Measurements from ENCODE around the gene GMDS. TPM values are rescaled to one million over a fixed set of nuclear protein-coding genes. Genes with fewer than 3 reads are reported as not detected.

GMDS gene
- total and polyA plus RNA-seq, 2 experiments from 2014 or later = 30.1 to 36.5 TPM

DNA sequence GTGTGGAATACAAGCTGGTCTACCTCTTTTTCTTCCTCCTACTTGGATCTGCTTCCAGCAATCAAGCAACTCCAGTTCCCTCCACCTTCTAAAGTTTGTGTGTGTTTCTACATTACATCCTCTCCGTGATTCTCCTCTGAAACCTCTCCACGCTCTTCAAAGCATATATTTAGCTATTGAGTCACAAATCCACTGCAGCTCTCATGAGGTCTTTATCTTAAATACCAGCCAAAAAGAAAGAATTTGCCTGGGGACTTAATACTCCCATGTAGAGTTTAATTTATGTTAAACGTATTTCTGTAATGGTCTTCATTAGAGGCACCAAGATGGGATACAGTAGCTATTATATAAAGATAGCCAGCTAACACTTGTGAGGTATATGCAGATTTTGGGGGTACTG lies 557.0 kb downstream of the GMDS start:
- no peak overlapping the region for H3K27ac Mint-ChIP-seq
- Histone ChIP-seq H3K9me2 (ENCODE audit: insufficient read depth) (no peaks in the 10 kb centered on the region), H3K4me2 (no peak overlapping the region), H3K36me3 (ENCODE audit: insufficient read depth) (no peaks in the 10 kb centered on the region), H3K79me2 (replicated peaks; ENCODE audit: insufficient read depth) (no peaks in the 10 kb centered on the region), H3K27ac (ENCODE audit: low read depth) (no peak overlapping the region), H3K4me3 (no peak overlapping the region), H4K20me1 (replicated peaks; ENCODE audit: insufficient read depth) (no peaks in the 10 kb centered on the region), H2AFZ (no peak overlapping the region), H3K27me3 (ENCODE audit: insufficient read depth) (no peaks in the 10 kb centered on the region), H3K4me1 (ENCODE audit: insufficient read depth) (peaks cover 13% of the 10 kb centered on the region; the same call in 1 of the 2 replicates), H3F3A (replicated peaks; ENCODE audit: low read depth) (no peaks in the 10 kb centered on the region)
- no peak for ATAC-seq
- H3K4me3 Mint-ChIP-seq = no peak overlapping the region
- H3K27me3 Mint-ChIP-seq (ENCODE audit: insufficient read depth, low read depth, poor library complexity) = no peaks in the 10 kb centered on the region
- TF ChIP-seq, protein P1, sequence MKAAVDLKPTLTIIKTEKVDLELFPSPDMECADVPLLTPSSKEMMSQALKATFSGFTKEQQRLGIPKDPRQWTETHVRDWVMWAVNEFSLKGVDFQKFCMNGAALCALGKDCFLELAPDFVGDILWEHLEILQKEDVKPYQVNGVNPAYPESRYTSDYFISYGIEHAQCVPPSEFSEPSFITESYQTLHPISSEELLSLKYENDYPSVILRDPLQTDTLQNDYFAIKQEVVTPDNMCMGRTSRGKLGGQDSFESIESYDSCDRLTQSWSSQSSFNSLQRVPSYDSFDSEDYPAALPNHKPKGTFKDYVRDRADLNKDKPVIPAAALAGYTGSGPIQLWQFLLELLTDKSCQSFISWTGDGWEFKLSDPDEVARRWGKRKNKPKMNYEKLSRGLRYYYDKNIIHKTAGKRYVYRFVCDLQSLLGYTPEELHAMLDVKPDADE (IDR thresholded peaks at IDR 0.05) = no peak
- TF ChIP-seq CREB1 (CRISPR knock-in tag; IDR thresholded peaks at IDR 0.05; ENCODE audit: low read depth) (no peak), EZH2 (IDR thresholded peaks at IDR 0.05; ENCODE audit: low read depth, unreplicated experiment) (no peak), ZNF331 (CRISPR knock-in tag; IDR thresholded peaks at IDR 0.05; ENCODE audit: low read depth) (no peak), STAT1 (IDR thresholded peaks at IDR 0.05; ENCODE audit: unreplicated experiment) (no peak), NANOG (IDR thresholded peaks at IDR 0.05; ENCODE audit: borderline replicate concordance) (no peak)
- TF ChIP-seq, protein P2, sequence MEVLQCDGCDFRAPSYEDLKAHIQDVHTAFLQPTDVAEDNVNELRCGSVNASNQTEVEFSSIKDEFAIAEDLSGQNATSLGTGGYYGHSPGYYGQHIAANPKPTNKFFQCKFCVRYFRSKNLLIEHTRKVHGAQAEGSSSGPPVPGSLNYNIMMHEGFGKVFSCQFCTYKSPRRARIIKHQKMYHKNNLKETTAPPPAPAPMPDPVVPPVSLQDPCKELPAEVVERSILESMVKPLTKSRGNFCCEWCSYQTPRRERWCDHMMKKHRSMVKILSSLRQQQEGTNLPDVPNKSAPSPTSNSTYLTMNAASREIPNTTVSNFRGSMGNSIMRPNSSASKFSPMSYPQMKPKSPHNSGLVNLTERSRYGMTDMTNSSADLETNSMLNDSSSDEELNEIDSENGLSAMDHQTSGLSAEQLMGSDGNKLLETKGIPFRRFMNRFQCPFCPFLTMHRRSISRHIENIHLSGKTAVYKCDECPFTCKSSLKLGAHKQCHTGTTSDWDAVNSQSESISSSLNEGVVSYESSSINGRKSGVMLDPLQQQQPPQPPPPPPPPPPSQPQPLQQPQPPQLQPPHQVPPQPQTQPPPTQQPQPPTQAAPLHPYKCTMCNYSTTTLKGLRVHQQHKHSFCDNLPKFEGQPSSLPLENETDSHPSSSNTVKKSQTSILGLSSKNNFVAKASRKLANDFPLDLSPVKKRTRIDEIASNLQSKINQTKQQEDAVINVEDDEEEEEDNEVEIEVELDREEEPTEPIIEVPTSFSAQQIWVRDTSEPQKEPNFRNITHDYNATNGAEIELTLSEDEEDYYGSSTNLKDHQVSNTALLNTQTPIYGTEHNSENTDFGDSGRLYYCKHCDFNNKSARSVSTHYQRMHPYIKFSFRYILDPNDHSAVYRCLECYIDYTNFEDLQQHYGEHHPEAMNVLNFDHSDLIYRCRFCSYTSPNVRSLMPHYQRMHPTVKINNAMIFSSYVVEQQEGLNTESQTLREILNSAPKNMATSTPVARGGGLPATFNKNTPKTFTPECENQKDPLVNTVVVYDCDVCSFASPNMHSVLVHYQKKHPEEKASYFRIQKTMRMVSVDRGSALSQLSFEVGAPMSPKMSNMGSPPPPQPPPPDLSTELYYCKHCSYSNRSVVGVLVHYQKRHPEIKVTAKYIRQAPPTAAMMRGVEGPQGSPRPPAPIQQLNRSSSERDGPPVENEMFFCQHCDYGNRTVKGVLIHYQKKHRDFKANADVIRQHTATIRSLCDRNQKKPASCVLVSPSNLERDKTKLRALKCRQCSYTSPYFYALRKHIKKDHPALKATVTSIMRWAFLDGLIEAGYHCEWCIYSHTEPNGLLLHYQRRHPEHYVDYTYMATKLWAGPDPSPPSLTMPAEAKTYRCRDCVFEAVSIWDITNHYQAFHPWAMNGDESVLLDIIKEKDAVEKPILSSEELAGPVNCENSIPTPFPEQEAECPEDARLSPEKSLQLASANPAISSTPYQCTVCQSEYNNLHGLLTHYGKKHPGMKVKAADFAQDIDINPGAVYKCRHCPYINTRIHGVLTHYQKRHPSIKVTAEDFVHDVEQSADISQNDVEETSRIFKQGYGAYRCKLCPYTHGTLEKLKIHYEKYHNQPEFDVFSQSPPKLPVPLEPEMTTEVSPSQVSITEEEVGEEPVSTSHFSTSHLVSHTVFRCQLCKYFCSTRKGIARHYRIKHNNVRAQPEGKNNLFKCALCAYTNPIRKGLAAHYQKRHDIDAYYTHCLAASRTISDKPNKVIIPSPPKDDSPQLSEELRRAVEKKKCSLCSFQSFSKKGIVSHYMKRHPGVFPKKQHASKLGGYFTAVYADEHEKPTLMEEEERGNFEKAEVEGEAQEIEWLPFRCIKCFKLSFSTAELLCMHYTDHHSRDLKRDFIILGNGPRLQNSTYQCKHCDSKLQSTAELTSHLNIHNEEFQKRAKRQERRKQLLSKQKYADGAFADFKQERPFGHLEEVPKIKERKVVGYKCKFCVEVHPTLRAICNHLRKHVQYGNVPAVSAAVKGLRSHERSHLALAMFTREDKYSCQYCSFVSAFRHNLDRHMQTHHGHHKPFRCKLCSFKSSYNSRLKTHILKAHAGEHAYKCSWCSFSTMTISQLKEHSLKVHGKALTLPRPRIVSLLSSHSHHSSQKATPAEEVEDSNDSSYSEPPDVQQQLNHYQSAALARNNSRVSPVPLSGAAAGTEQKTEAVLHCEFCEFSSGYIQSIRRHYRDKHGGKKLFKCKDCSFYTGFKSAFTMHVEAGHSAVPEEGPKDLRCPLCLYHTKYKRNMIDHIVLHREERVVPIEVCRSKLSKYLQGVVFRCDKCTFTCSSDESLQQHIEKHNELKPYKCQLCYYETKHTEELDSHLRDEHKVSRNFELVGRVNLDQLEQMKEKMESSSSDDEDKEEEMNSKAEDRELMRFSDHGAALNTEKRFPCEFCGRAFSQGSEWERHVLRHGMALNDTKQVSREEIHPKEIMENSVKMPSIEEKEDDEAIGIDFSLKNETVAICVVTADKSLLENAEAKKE (CRISPR knock-in tag; IDR thresholded peaks at IDR 0.05) = no peak
- no peaks in the 10 kb centered on the region for H3K9me3 Mint-ChIP-seq
- H3K4me1 Mint-ChIP-seq = peaks cover 15% of the 10 kb centered on the region; the same call in 2 of the 3 replicates
- no peak for DNase-seq (ENCODE audit: low spot score)
- H3K36me3 Mint-ChIP-seq (ENCODE audit: low read depth) = no peaks in the 10 kb centered on the region
